Panc1 (cell line): ENCODE data around the gene MAP7D3. TPM values are rescaled to one million over a fixed set of nuclear protein-coding genes. Genes with fewer than 3 reads are reported as not detected.

Source experiments
- ATAC-seq: fragments of 200-7000 bp; cut with Tn5 transposase; 2 replicates; pipeline ENCODE4 v1.9.1; 2020; ENCODE audit warnings: mild to moderate bottlenecking, moderate library complexity
- BruUV-seq: library from RNA; stranded (reverse); fragments of 400-500 nt; replicated peaks from 2 replicates; lab custom pipeline; 2021; lab: Mats Ljungman, UMichigan
- CTCF ChIA-PET: fragments of 300-600 bp; sonication (Branson Sonifier 250); formaldehyde crosslinking; loops from one replicate; lab custom pipeline; 2022; ENCODE audit warnings: antibody characterized with exemption; lab: Charles Lee
- POLR2A ChIA-PET: fragments of 300-600 bp; sonication (Branson Sonifier 250); formaldehyde crosslinking; loops from one replicate; lab custom pipeline; 2022; ENCODE audit warnings: antibody characterized with exemption; lab: Charles Lee
- DNase-seq: peaks from one replicate; pipeline ENCODE4 v3.0.0-alpha.2; 2010; ENCODE audit warnings: low read depth, low spot score
- H3K27ac ChIP-seq: 2 replicates; pipeline ENCODE4 v1.5.1; 2011; ENCODE audit warnings: mild to moderate bottlenecking, low read length, inconsistent platforms
- H3K27me3 ChIP-seq: fragments of 200-500 bp; sonication (Bioruptor generic); 2 replicates; pipeline ENCODE4 v1.6.0; 2014; ENCODE audit warnings: low read length, inconsistent platforms; ENCODE audit not compliant: control insufficient read depth, insufficient read depth
- H3K36me3 ChIP-seq: fragments of 200-500 bp; sonication (Bioruptor generic); 2 replicates; pipeline ENCODE4 v1.5.1; 2014; ENCODE audit warnings: inconsistent platforms, mild to moderate bottlenecking, low read length, moderate library complexity; ENCODE audit not compliant: control insufficient read depth, insufficient read depth
- H3K4me1 ChIP-seq: 2 replicates; pipeline ENCODE4 v1.5.1; 2011; ENCODE audit warnings: inconsistent platforms, mild to moderate bottlenecking, low read length, moderate library complexity; ENCODE audit not compliant: control insufficient read depth, insufficient read depth
- H3K4me3 ChIP-seq, 2 experiments: 2 replicates each; pipeline ENCODE4 v1.5.1; 2011 to 2012; ENCODE audit warnings: low read depth in 2 of 2, low read length in 2 of 2, mild to moderate bottlenecking in 2 of 2, inconsistent platforms in 1 of 2, moderate library complexity in 1 of 2
- H3K9me3 ChIP-seq: fragments of 200-500 bp; sonication (Bioruptor generic); 2 replicates; pipeline ENCODE4 v1.5.1; 2014; ENCODE audit warnings: low read depth, mild to moderate bottlenecking, inconsistent platforms, low read length, moderate library complexity; ENCODE audit not compliant: control insufficient read depth, insufficient read depth
- CTCF ChIP-seq: fragments of 450-650 bp; IDR thresholded peaks from 2 replicates; pipeline ENCODE4 v1.5.1; 2017; ENCODE audit warnings: mild to moderate bottlenecking
- POLR2AphosphoS5 ChIP-seq: IDR thresholded peaks from 2 replicates; pipeline ENCODE4 v1.6.1; 2012; ENCODE audit warnings: mild to moderate bottlenecking, low read depth, low read length, moderate library complexity
- REST ChIP-seq, 2 experiments: IDR thresholded peaks; 2 replicates each; pipeline ENCODE4 v1.6.1; 2011 to 2012; ENCODE audit warnings: low read depth in 2 of 2, control low read depth in 1 of 2, low read length in 1 of 2, mild to moderate bottlenecking in 1 of 2, moderate library complexity in 1 of 2; ENCODE audit not compliant: insufficient read depth in 1 of 2
- SIN3A ChIP-seq: IDR thresholded peaks from 2 replicates; pipeline ENCODE4 v1.6.1; 2012; ENCODE audit warnings: low read depth, mild to moderate bottlenecking, low read length, moderate library complexity, borderline replicate concordance; ENCODE audit not compliant: insufficient read depth
- TCF7L2 ChIP-seq: IDR thresholded peaks from 2 replicates; pipeline ENCODE4 v1.6.1; 2011; ENCODE audit warnings: mild to moderate bottlenecking, low read depth, low read length, inconsistent platforms
- in situ Hi-C: cut with HindIII; loops from 2 replicates; pipeline ENCODE4 v1.10.0; 2016; ENCODE audit warnings: low sequenced_read_pairs, low pct_unique_long_range_greater_than_20kb
- intact Hi-C: fragments of 100-400 bp; cut with micrococcal nuclease; formaldehyde crosslinking; loops from one replicate; pipeline ENCODE4 v1.10.0; 2022; ENCODE audit not compliant: unreplicated experiment
- total RNA-seq: library from RNA; stranded (reverse); gene quantifications from one replicate; pipeline ENCODE4 v1.2.1, GENCODE V29; 2021; ENCODE audit not compliant: unreplicated experiment

MAP7D3 gene
- total RNA-seq, 1 experiment from 2014 or later, result 23.3 TPM

GRCh38 chrX:136185401-136186022 lies 65.7 kb downstream of the MAP7D3 start:
- intact Hi-C loops (no loop called here), in situ Hi-C loops (no loop called here)
- POLR2A ChIA-PET, result no interaction called here
- Histone ChIP-seq H3K4me1 (peaks cover 3% of the 10 kb centered on the region; the same call in 1 of the 2 replicates), H3K27ac (no peak overlapping the region), H3K27me3 (no peaks in the 10 kb centered on the region; the same call in 1 of the 2 replicates), H3K9me3 (no peaks in the 10 kb centered on the region), H3K36me3 (no peaks in the 10 kb centered on the region; the same call in 1 of the 2 replicates), H3K4me3 (no peak overlapping the region)
- BruUV-seq, result no TSS peak
- no peak for DNase-seq
- CTCF ChIA-PET, result interaction anchor here (0.7 to 1.2 kb wide), 2 partner anchors 12 to 157 kb away, joined by 3 to 4 read pairs; no protein-coding TSS in a partner anchor
- peak; percentile 73; the same call in 1 of the 2 replicates for ATAC-seq
- TF ChIP-seq SIN3A (no peak), TCF7L2 (no peak), CTCF (no peak), POLR2AphosphoS5 (no peak), REST (IDR thresholded peaks at IDR 0.05; ENCODE audit: insufficient read depth in 1 of 2, low read depth in 2 of 2, low read length in 1 of 2) (no peak)

- no peak overlapping the region for H3K27ac ChIP-seq
- ATAC-seq, result no peak
- peaks cover 3% of the 10 kb centered on the region; the same call in 1 of the 2 replicates for H3K4me1 ChIP-seq
- no peaks in the 10 kb centered on the region for H3K9me3 ChIP-seq
- DNase-seq, result no peak
- H3K27me3 ChIP-seq, result no peaks in the 10 kb centered on the region; the same call in 1 of the 2 replicates
- no peaks in the 10 kb centered on the region; the same call in 1 of the 2 replicates for H3K36me3 ChIP-seq
- TF ChIP-seq REST (IDR thresholded peaks at IDR 0.05; ENCODE audit: insufficient read depth in 1 of 2, low read depth in 2 of 2, low read length in 1 of 2) (no peak), POLR2AphosphoS5 (no peak), SIN3A (no peak), TCF7L2 (no peak), CTCF (no peak)
- intact Hi-C loops (no loop called here), in situ Hi-C loops (no loop called here)
- H3K4me3 ChIP-seq, result no peak overlapping the region
- CTCF ChIA-PET, result no interaction called here
- no TSS peak for BruUV-seq
- POLR2A ChIA-PET, result no interaction called here
Measured at GRCh38 chrX:136183917-136184316, 67.3 kb downstream of the MAP7D3 start.
